Astrocyte (in vitro differentiated cells and primary cell): Measurements from ENCODE around the gene MYOM3. TPM values are rescaled to one million over a fixed set of nuclear protein-coding genes. Genes with fewer than 3 reads are reported as not detected.

Experiments
- DNase-seq: peaks from one replicate; pipeline ENCODE4 v3.0.0-alpha.2; 2010; ENCODE audit warnings: low read depth
- FAIRE-seq: peaks from 2 replicates; lab custom pipeline; 2011; peaks lifted over from hg19 to GRCh38; lab: Jason Lieb, UNC
- H2AFZ ChIP-seq: 2 replicates; pipeline ENCODE4 v1.6.0; 2012; ENCODE audit warnings: low read depth, low read length, inconsistent platforms
- H3K27ac ChIP-seq: 2 replicates; pipeline ENCODE4 v1.5.1; 2011; ENCODE audit warnings: low read depth, low read length, inconsistent platforms
- H3K27me3 ChIP-seq: 2 replicates; pipeline ENCODE4 v1.6.0; 2011; ENCODE audit warnings: low read length, inconsistent platforms; ENCODE audit not compliant: insufficient read depth
- H3K36me3 ChIP-seq: 2 replicates; pipeline ENCODE4 v1.5.1; 2011; ENCODE audit warnings: low read length, inconsistent platforms; ENCODE audit not compliant: insufficient read depth
- H3K4me1 ChIP-seq: 2 replicates; pipeline ENCODE4 v1.5.1; 2011; ENCODE audit warnings: low read length, inconsistent platforms; ENCODE audit not compliant: insufficient read depth
- H3K4me2 ChIP-seq: 2 replicates; pipeline ENCODE4 v1.6.0; 2012; ENCODE audit warnings: low read length, inconsistent platforms
- H3K4me3 ChIP-seq: 2 replicates; pipeline ENCODE4 v1.5.1; 2011; ENCODE audit warnings: low read depth, mild to moderate bottlenecking, low read length, inconsistent platforms; ENCODE audit not compliant: insufficient read depth
- H3K79me2 ChIP-seq: 2 replicates; pipeline ENCODE4 v1.6.0; 2012; ENCODE audit warnings: mild to moderate bottlenecking, low read length, inconsistent platforms; ENCODE audit not compliant: insufficient read depth
- H3K9ac ChIP-seq: 2 replicates; pipeline ENCODE4 v1.6.0; 2012; ENCODE audit warnings: mild to moderate bottlenecking, low read length, inconsistent platforms
- H3K9me3 ChIP-seq: 2 replicates; pipeline ENCODE4 v1.5.1; 2012; ENCODE audit warnings: low read depth, mild to moderate bottlenecking, low read length, inconsistent platforms; ENCODE audit not compliant: insufficient read depth
- H4K20me1 ChIP-seq: 2 replicates; pipeline ENCODE4 v1.6.0; 2012; ENCODE audit warnings: low read length, inconsistent platforms; ENCODE audit not compliant: insufficient read depth
- H3K27ac Mint-ChIP-seq: one replicate; pipeline ENCODE4 v1.8.0; 2021; ENCODE audit warnings: mild to moderate bottlenecking, mixed read lengths; ENCODE audit not compliant: unreplicated experiment
- H3K27me3 Mint-ChIP-seq: one replicate; pipeline ENCODE4 v1.8.0; 2021; ENCODE audit warnings: low read depth, mixed read lengths; ENCODE audit not compliant: unreplicated experiment
- H3K36me3 Mint-ChIP-seq: one replicate; pipeline ENCODE4 v1.8.0; 2021; ENCODE audit warnings: low read depth, mixed read lengths; ENCODE audit not compliant: unreplicated experiment
- H3K4me1 Mint-ChIP-seq: one replicate; pipeline ENCODE4 v1.8.0; 2021; ENCODE audit warnings: low read depth, mixed read lengths; ENCODE audit not compliant: unreplicated experiment
- H3K4me3 Mint-ChIP-seq: one replicate; pipeline ENCODE4 v1.8.0; 2021; ENCODE audit warnings: mild to moderate bottlenecking, moderate library complexity, mixed read lengths; ENCODE audit not compliant: unreplicated experiment
- H3K9me3 Mint-ChIP-seq: one replicate; pipeline ENCODE4 v1.8.0; 2021; ENCODE audit warnings: mild to moderate bottlenecking, mixed read lengths; ENCODE audit not compliant: unreplicated experiment
- CTCF ChIP-seq: IDR thresholded peaks from 2 replicates; pipeline ENCODE4 v1.5.1; 2011; ENCODE audit warnings: low read depth, mild to moderate bottlenecking, inconsistent platforms, low read length, moderate library complexity; ENCODE audit not compliant: insufficient read depth
- EZH2 ChIP-seq: IDR thresholded peaks from 2 replicates; pipeline ENCODE4 v1.6.1; 2012; ENCODE audit warnings: mild to moderate bottlenecking, low read length, inconsistent platforms; ENCODE audit not compliant: insufficient read depth
- total RNA-seq: library from RNA; stranded (reverse); gene quantifications from 2 replicates; pipeline ENCODE4 v1.2.1, GENCODE V29; 2021

Gene MYOM3
- total RNA-seq, 1 donor from 2014 or later, result 1.0 TPM

GRCh38 chr1:24069817-24070216 lies 42.1 kb downstream of the MYOM3 start:
- Histone ChIP-seq H3K27ac (no peak overlapping the region), H3K4me1 (no peaks in the 10 kb centered on the region), H3K4me3 (no peak overlapping the region), H3K79me2 (no peaks in the 10 kb centered on the region), H3K27me3 (peaks cover 9% of the 10 kb centered on the region), H2AFZ (no peak overlapping the region), H4K20me1 (no peaks in the 10 kb centered on the region), H3K4me2 (no peak overlapping the region), H3K9me3 (no peaks in the 10 kb centered on the region), H3K36me3 (no peaks in the 10 kb centered on the region), H3K9ac (no peak overlapping the region)
- Mint-ChIP-seq H3K27me3 (peaks cover 18% of the 10 kb centered on the region), H3K4me3 (no peak overlapping the region), H3K4me1 (peaks cover 9% of the 10 kb centered on the region), H3K9me3 (no peaks in the 10 kb centered on the region), H3K36me3 (no peaks in the 10 kb centered on the region), H3K27ac (no peak overlapping the region)
- no peak for TF ChIP-seq EZH2
- no peak for TF ChIP-seq CTCF
- no peak for DNase-seq
- no peak for FAIRE-seq

- no peak overlapping the region for H3K4me3 Mint-ChIP-seq
These were observed 44.0 kb downstream of the MYOM3 start for GRCh38 chr1:24067978-24068377.

More at GRCh38 chr1:24067978-24068377, 44.0 kb downstream of the MYOM3 start:
- no peak for FAIRE-seq
- H3K9me3 Mint-ChIP-seq, result peaks cover 4% of the 10 kb centered on the region
- H3K9me3 ChIP-seq, result peaks cover 1% of the 10 kb centered on the region
- H3K36me3 Mint-ChIP-seq, result no peaks in the 10 kb centered on the region
- peaks cover 9% of the 10 kb centered on the region for H3K4me1 Mint-ChIP-seq
- peaks cover 19% of the 10 kb centered on the region for H3K27me3 Mint-ChIP-seq
- H3K9ac ChIP-seq, result no peak overlapping the region
- no peaks in the 10 kb centered on the region for H3K4me1 ChIP-seq
- no peak overlapping the region for H2AFZ ChIP-seq
- H3K27ac Mint-ChIP-seq, result no peak overlapping the region
- H3K36me3 ChIP-seq, result no peaks in the 10 kb centered on the region
- peaks cover 9% of the 10 kb centered on the region for H3K27me3 ChIP-seq
- H3K4me2 ChIP-seq, result no peak overlapping the region
- DNase-seq, result no peak
- TF ChIP-seq CTCF, result no peak
- no peak for TF ChIP-seq EZH2
- H3K27ac ChIP-seq, result no peak overlapping the region
- no peak overlapping the region for H3K4me3 ChIP-seq
- no peaks in the 10 kb centered on the region for H3K79me2 ChIP-seq
- no peaks in the 10 kb centered on the region for H4K20me1 ChIP-seq
